PFSK-1 (cell line): ENCODE data around the gene SRPRB.

ENCODE experiments used
- FOXP2 ChIP-seq: optimal IDR thresholded peaks from 2 replicates; pipeline ENCODE3; 2011; ENCODE audit warnings: borderline replicate concordance, control low read depth, inconsistent platforms; ENCODE audit not compliant: insufficient read depth; ENCODE audit errors: extremely low read length, extremely low read depth
- POLR2AphosphoS5 ChIP-seq: IDR thresholded peaks from 2 replicates; pipeline ENCODE4 v1.6.1; 2012; ENCODE audit warnings: low read depth, mild to moderate bottlenecking, control low read depth, low read length, moderate library complexity
- REST ChIP-seq, 2 experiments: IDR thresholded peaks; 2 replicates each; pipeline versions ENCODE4 v1.6.1 to v1.8.0; 2011 to 2012; ENCODE audit warnings: low read depth in 2 of 2, low read length in 2 of 2, control low read depth in 1 of 2, inconsistent platforms in 1 of 2, mild to moderate bottlenecking in 1 of 2, moderate library complexity in 1 of 2; ENCODE audit not compliant: insufficient read depth in 1 of 2
- SIN3A ChIP-seq: IDR thresholded peaks from 2 replicates; pipeline ENCODE4 v1.6.1; 2012; ENCODE audit warnings: mild to moderate bottlenecking, low read length, moderate library complexity, borderline replicate concordance; ENCODE audit not compliant: insufficient read depth
- TAF1 ChIP-seq: IDR thresholded peaks from 2 replicates; pipeline ENCODE4 v1.6.1; 2012; ENCODE audit warnings: low read length, control low read depth, borderline replicate concordance; ENCODE audit not compliant: insufficient read depth

SRPRB gene

GRCh38 chr3:133855772-133856171 lies 50.2 kb downstream of the SRPRB start:
- no peak for TF ChIP-seq TAF1
- TF ChIP-seq SIN3A: no peak
- no peak for TF ChIP-seq POLR2AphosphoS5
- TF ChIP-seq FOXP2: no peak
- no peak for TF ChIP-seq REST (IDR thresholded peaks at IDR 0.05; ENCODE audit: insufficient read depth in 1 of 2, low read depth in 2 of 2, low read length in 2 of 2)

- no peak for TF ChIP-seq REST (IDR thresholded peaks at IDR 0.05; ENCODE audit: insufficient read depth in 1 of 2, low read depth in 2 of 2, low read length in 2 of 2)
- no peak for TF ChIP-seq TAF1
- TF ChIP-seq POLR2AphosphoS5: no peak
- no peak for TF ChIP-seq SIN3A
- no peak for TF ChIP-seq FOXP2
These were observed 50.7 kb downstream of the SRPRB start for GRCh38 chr3:133856316-133856715.

DNA sequence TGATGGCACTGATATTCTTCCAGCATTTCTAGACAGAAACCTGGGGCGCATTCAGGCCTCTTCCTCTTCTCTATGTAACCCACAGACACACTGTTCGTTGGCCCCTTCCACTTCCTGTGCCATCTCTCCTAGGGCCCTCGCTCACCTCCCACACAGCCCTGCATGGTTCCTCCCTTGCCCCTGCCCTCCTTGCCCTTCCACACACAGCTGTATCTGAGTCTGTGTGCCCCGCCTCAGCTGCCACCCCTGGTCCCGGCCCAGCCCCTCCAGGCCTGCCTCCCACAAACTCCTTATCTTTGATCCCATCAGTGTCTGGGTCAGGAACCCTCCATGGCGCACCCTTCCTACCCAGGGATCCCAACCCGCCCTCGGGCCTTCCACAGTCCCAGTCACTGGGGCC lies 52.2 kb downstream of the SRPRB start:
- TF ChIP-seq TAF1: no peak
- TF ChIP-seq SIN3A: no peak
- TF ChIP-seq REST (IDR thresholded peaks at IDR 0.05; ENCODE audit: insufficient read depth in 1 of 2, low read depth in 2 of 2, low read length in 2 of 2): no peak
- TF ChIP-seq FOXP2: no peak
- TF ChIP-seq POLR2AphosphoS5: no peak

DNA sequence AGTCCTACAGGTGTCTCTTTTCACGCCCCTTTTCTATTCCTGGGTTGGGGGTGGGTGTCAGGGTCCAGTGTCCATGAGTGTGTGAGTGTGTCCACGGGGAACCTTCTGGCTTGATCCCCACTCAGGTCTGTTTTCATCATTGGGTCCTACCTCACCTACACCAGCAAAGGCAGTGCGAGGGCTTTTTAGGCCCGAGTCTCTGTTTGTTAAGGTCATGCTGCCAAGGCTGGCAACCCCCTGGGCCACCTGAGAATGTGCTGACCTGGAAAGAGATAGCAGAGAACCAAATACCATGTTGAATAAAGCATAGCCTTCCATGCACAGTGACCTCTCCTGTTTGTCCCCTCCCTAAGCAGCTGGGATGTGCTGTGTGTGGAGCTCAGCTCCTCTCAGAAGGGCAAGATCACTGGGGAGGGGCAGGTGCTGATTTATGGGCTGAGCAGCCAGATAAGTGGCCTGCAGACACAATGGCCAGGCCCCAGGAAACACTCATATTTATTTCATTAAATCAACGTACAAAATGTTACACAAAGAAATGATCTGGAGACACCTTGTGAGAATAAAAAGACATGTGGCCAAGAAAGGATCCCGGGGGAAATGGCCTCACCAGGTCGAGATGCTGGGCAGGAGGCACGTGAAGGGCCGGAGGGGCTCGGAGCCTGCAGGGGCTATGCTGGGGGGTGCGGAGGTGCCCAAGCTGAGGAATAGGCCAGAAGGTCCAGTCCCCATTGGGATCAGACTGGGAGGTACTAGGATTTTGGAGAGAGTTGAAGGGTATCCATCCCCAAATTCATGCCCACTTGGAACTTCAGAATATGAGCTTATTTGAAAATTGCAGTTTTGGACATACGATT lies 54.0 kb downstream of the SRPRB start:
- TF ChIP-seq FOXP2 (no peak), TAF1 (no peak), REST (IDR thresholded peaks at IDR 0.05; ENCODE audit: insufficient read depth in 1 of 2, low read depth in 2 of 2, low read length in 2 of 2) (no peak), POLR2AphosphoS5 (no peak), SIN3A (no peak)
